Sigmoid colon (tissue), 7 donors: ENCODE results near the gene MYL5. TPM values are rescaled to one million over a fixed set of nuclear protein-coding genes. Genes with fewer than 3 reads are reported as not detected.

ENCODE experiments used
- DNase-seq: peaks from one replicate; pipeline ENCODE4 v3.0.0-alpha.2; 2019
- H3K27ac ChIP-seq, 4 donors: fragments of 200-600 bp; sonication (generic); one replicate each; pipeline ENCODE4 v1.5.1; 2016 to 2019; ENCODE audit warnings: mild to moderate bottlenecking in 1 of 4
- H3K27me3 ChIP-seq, 3 donors: fragments of 200-600 bp; sonication (generic); one replicate each; pipeline ENCODE4 v1.5.1; 2019; ENCODE audit warnings: mild to moderate bottlenecking in 1 of 3
- H3K36me3 ChIP-seq, 4 donors: fragments of 200-600 bp; sonication (generic); one replicate each; pipeline ENCODE4 v1.5.1; 2016 to 2019
- H3K4me1 ChIP-seq, 4 donors: fragments of 200-600 bp; sonication (generic); one replicate each; pipeline ENCODE4 v1.5.1; 2017 to 2019
- H3K4me3 ChIP-seq, 4 donors: fragments of 200-600 bp; sonication (generic); one replicate each; pipeline ENCODE4 v1.5.1; 2017 to 2019; ENCODE audit warnings: mild to moderate bottlenecking in 2 of 4, moderate library complexity in 1 of 4
- H3K9me3 ChIP-seq, 4 donors: fragments of 200-600 bp in 3 of 4; sonication (generic) in 3 of 4; one replicate each; pipeline versions ENCODE4 v1.5.1 to v1.6.1; 2013 to 2019
- EP300 ChIP-seq, 4 donors: sonication (generic); formaldehyde crosslinking; IDR thresholded peaks; one replicate each; pipeline ENCODE4 v1.6.1; 2017; ENCODE audit warnings: antibody characterized with exemption in 4 of 4
- POLR2A ChIP-seq, 2 donors: fragments of 450-650 bp; IDR thresholded peaks; one replicate each; pipeline ENCODE4 v1.6.1; 2016; ENCODE audit warnings: antibody characterized with exemption in 2 of 2, mild to moderate bottlenecking in 2 of 2, moderate library complexity in 2 of 2
- POLR2AphosphoS5 ChIP-seq, 4 donors: sonication (generic); formaldehyde crosslinking; IDR thresholded peaks; one replicate each; pipeline ENCODE4 v1.6.1; 2017; ENCODE audit warnings: antibody characterized with exemption in 4 of 4
- WGBS, 2 donors: extraction: QIAGEN DNeasy Blood & Tissue Kit; methylation state at CpG; one replicate each; pipeline ENCODE4 v1.1.7; 2013; 5-methylcytosine and 5-hydroxymethylcytosine counted together
- intact Hi-C: fragments of 100-400 bp; cut with DNase I; formaldehyde crosslinking; loops from one replicate; pipeline ENCODE4 v1.15.1; 2023
- polyA plus RNA-seq, 3 donors: library from polyadenylated mRNA; stranded (reverse); fragments of 200-250 nt; gene quantifications; one replicate each; pipeline ENCODE4 v1.2.3, GENCODE V29; 2013
- total RNA-seq, 4 donors: library from RNA; depleted of rRNA; stranded (reverse); fragments of >200 nt; gene quantifications; one replicate each; pipeline ENCODE4 v1.1.0, GENCODE V29; 2016
- TF ChIP-seq, protein P1 (sequence below), 4 experiments: fragments of 450-650 bp in 3 of 4; fragments of 200-600 bp in 1 of 4; IDR thresholded peaks; one replicate each; pipeline ENCODE4 v1.5.1; 2016 to 2019; ENCODE audit warnings: antibody characterized with exemption in 4 of 4, mild to moderate bottlenecking in 3 of 4, moderate library complexity in 2 of 4
- donor health status: healthy with polysubstance abuse.
- donor health status: Bipolar disorder and iron deficiency.
- donor health status: healthy.

The MYL5 gene
- total and polyA plus RNA-seq, 7 donors = 5.7 to 29.7 (median 11.7) TPM

DNA sequence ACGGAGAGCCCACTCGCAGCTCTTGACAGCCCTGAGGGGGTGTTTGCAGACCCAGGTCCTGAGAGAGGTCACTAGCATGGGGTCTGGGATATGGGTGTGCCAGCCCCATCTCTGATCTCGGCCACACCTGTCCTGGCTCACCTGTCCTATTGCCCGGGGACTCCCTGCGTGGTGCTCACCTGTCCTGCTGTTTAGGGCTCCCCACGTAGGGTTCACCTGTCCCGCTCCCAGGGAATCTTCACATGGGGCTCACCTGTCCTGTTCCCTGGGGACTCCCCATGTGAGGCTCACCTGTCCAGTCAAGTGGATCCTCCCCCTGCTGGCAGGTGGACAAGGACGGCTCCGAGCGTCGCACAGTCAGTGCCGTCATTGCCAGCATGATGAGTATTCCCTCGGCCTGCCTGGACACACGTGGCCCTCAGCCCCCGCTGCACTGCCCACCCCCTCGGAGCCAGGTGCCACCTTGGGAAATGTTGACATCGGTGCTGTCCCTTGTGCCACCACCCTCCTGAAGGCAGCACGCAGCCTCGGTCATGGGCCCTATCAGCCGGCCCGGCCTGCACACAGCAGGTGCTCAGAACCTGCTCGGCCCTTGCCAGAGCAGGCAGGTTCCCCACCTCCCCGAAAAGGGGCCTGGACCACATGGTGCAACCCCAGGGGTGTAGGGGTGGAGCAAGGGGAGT lies 8.3 kb downstream of the MYL5 start:
- Histone ChIP-seq H3K4me3 (no peak overlapping the region), H3K4me1 (peaks cover 0 to 25% (median 9%) of the 10 kb centered on the region in 4 donors), H3K27me3 (peaks cover 8 to 55% (median 33%) of the 10 kb centered on the region in 3 donors), H3K36me3 (no peaks in the 10 kb centered on the region), H3K27ac (no peak overlapping the region), H3K9me3 (no peaks in the 10 kb centered on the region)
- intact Hi-C loops = no loop called here
- WGBS, 2 donors = 33 to 87% methylated on average over 23 of the region's 23 CpGs
- TF ChIP-seq EP300 (IDR thresholded peaks at IDR 0.05) (no peak), POLR2A (IDR thresholded peaks at IDR 0.05) (no peak), POLR2AphosphoS5 (IDR thresholded peaks at IDR 0.05) (no peak)
- TF ChIP-seq, protein P1, sequence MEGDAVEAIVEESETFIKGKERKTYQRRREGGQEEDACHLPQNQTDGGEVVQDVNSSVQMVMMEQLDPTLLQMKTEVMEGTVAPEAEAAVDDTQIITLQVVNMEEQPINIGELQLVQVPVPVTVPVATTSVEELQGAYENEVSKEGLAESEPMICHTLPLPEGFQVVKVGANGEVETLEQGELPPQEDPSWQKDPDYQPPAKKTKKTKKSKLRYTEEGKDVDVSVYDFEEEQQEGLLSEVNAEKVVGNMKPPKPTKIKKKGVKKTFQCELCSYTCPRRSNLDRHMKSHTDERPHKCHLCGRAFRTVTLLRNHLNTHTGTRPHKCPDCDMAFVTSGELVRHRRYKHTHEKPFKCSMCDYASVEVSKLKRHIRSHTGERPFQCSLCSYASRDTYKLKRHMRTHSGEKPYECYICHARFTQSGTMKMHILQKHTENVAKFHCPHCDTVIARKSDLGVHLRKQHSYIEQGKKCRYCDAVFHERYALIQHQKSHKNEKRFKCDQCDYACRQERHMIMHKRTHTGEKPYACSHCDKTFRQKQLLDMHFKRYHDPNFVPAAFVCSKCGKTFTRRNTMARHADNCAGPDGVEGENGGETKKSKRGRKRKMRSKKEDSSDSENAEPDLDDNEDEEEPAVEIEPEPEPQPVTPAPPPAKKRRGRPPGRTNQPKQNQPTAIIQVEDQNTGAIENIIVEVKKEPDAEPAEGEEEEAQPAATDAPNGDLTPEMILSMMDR (IDR thresholded peaks at IDR 0.05) = no peak
- peak; percentile 63 for DNase-seq

DNA sequence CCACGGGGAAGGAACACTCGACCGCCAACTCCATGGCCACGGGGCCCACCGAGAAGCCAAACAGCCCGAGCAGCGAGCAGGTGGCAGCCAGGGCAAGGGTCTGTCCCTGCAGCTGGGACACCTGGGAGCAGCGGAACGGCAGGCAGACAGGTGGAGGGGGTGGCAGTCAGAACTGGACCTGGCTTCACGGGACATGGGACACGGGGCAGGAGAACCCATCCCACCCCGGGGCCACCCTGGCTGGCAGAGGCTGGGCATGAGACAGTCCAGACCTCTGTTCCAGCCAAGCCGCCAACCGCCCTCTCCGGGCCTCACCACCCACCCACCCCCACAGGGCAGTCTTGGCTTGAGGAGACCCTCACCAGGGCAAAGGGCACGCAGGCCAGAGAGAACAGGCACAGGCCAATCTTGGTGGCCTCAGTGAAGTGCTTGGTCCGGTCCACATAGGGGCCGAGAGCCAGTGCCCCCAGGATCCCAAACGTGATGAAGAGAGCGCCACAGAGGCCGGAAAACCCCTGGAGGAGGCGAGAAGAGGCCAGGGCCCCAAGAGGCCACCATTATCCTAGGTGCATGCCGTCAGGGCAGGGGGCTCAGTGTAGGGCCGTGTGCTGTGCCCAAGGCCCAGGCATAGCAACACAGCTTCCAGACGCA lies 9.0 kb downstream of the MYL5 start:
- intact Hi-C loops = no loop called here
- 58 to 76% methylated on average over 25 of the region's 25 CpGs for WGBS, 2 donors
- peaks cover 0 to 30% (median 13%) of the 10 kb centered on the region in 4 donors for H3K4me1 ChIP-seq
- no peak overlapping the region for H3K4me3 ChIP-seq
- peaks cover 8 to 57% (median 33%) of the 10 kb centered on the region in 3 donors for H3K27me3 ChIP-seq
- H3K9me3 ChIP-seq = no peaks in the 10 kb centered on the region
- H3K36me3 ChIP-seq = no peaks in the 10 kb centered on the region
- no peak for TF ChIP-seq POLR2AphosphoS5 (IDR thresholded peaks at IDR 0.05)
- TF ChIP-seq, protein P1 (IDR thresholded peaks at IDR 0.05) = no peak
- no peak for TF ChIP-seq POLR2A (IDR thresholded peaks at IDR 0.05)
- no peak for TF ChIP-seq EP300 (IDR thresholded peaks at IDR 0.05)
- DNase-seq = no peak
- no peak overlapping the region for H3K27ac ChIP-seq

DNA sequence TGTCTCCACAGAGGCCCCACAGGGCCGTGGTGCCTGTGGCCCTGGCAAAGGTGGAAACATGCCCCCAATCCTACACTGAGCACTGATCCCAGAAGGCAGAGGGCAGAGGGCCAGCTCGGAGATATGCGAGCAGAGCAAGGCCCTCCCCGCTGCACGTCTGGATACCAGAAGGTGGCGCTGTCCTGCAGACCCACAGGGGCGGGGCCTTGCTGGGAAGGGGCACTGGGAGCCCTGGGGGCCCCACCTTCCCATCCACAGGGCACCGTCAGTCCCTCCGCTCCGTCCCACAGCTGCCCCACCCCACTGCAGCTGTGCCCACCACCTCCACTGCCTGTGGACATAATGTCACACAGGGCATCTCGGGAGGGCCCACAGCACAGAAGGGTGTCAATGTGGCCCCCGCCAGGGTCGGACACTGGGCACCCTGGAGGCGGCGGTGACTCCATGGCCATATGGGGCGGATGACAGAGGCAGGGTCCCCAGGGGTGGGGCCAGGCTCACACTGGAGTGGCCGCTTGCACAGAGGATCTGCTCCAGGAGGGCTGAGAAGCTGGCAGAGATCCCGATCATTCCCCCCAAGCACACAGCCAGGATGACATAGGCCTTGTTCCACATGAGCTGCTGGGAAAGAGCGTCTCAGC lies 9.8 kb downstream of the MYL5 start:
- DNase-seq = peak; percentile 76
- Histone ChIP-seq H3K36me3 (no peaks in the 10 kb centered on the region), H3K27ac (no peak overlapping the region)

DNA sequence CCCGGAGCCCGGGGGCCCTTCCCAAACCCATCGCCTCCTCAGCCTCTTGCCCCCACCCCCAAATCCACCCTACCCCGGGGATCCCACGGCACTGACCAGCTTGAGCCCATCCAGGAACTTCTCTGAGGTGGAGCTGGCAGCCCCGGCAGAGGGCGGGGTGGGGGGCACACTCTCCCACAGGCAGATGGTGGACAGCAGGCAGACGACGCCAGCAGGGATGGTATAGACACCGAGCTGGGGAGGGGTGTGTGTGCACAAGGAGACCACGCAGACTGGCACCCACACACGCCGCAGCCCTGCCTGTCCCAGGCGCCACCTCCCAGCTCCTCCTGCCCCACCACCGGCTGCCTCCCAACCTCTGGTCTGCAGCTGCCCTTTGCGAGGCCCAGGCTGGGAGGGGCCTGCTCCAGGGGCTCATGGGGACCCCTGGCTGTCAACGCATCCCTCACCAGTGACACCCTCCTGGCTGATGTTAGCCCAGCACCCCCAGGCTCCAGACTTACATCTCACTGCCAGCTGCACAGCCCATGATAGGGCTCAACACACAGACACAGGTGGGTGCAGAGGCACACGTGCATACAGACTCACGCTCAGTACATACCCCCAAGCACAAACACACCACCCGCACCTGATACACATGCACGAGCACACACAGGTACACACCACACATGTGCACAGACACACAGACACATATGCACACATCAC lies 10.4 kb downstream of the MYL5 start:
- intact Hi-C loops = no loop called here

More for the DNA sequence above, 9.8 kb downstream of the MYL5 start:
- TF ChIP-seq, protein P1 (IDR thresholded peaks at IDR 0.05) = peak in 3 of 4 experiments; percentile 18 to 39 (median 29)
- no peak for TF ChIP-seq POLR2AphosphoS5 (IDR thresholded peaks at IDR 0.05)
- 25 to 51% methylated on average over 19 of the region's 19 CpGs for WGBS, 2 donors
- Histone ChIP-seq H3K27me3 (peaks cover 6 to 57% (median 37%) of the 10 kb centered on the region in 3 donors), H3K9me3 (no peaks in the 10 kb centered on the region), H3K4me3 (no peak overlapping the region), H3K4me1 (peaks cover 0 to 37% (median 15%) of the 10 kb centered on the region in 4 donors)
- intact Hi-C loops = no loop called here

More for the DNA sequence above, 10.4 kb downstream of the MYL5 start:
- 59 to 78% methylated on average over 21 of the region's 21 CpGs for WGBS, 2 donors
- H3K36me3 ChIP-seq = no peaks in the 10 kb centered on the region
- no peak overlapping the region for H3K4me3 ChIP-seq
- no peaks in the 10 kb centered on the region for H3K9me3 ChIP-seq
- H3K4me1 ChIP-seq = peaks cover 0 to 38% (median 15%) of the 10 kb centered on the region in 4 donors
- peaks cover 3 to 56% (median 32%) of the 10 kb centered on the region in 3 donors for H3K27me3 ChIP-seq
- H3K27ac ChIP-seq = no peak overlapping the region
- DNase-seq = no peak
- TF ChIP-seq POLR2AphosphoS5 (IDR thresholded peaks at IDR 0.05) = no peak
- TF ChIP-seq, protein P1 (IDR thresholded peaks at IDR 0.05) = no peak
- no peak for TF ChIP-seq EP300 (IDR thresholded peaks at IDR 0.05)
- no peak for TF ChIP-seq POLR2A (IDR thresholded peaks at IDR 0.05)
